Stimulated activated naive CD8-positive, alpha-beta T cell treated with anti-CD3 and anti-CD28 coated beads, Interleukin-15, Interleukin-2, amounts not matched to agents 100 ng/mL and 50 ng/mL, for 24 hours (primary cell): ENCODE data around the gene GPR61.

Source experiments
- H3K27ac Mint-ChIP-seq: one replicate; pipeline ENCODE4 v1.8.0; 2021; ENCODE audit warnings: mild to moderate bottlenecking, mixed read lengths
- H3K27me3 Mint-ChIP-seq: one replicate; pipeline ENCODE4 v1.8.0; 2021; ENCODE audit warnings: mixed read lengths
- H3K36me3 Mint-ChIP-seq: one replicate; pipeline ENCODE4 v1.8.0; 2021; ENCODE audit warnings: low read depth, mixed read lengths
- H3K4me1 Mint-ChIP-seq: one replicate; pipeline ENCODE4 v1.8.0; 2021; ENCODE audit warnings: low read depth, mixed read lengths
- H3K4me3 Mint-ChIP-seq: one replicate; pipeline ENCODE4 v1.8.0; 2021; ENCODE audit warnings: mild to moderate bottlenecking, mixed read lengths
- H3K9me3 Mint-ChIP-seq: one replicate; pipeline ENCODE4 v1.8.0; 2021; ENCODE audit warnings: mixed read lengths

Gene GPR61

GRCh38 chr1:109538827-109539555 lies 681 bp upstream of the GPR61 start:
- H3K9me3 Mint-ChIP-seq, result no peaks in the 10 kb centered on the region
- H3K27me3 Mint-ChIP-seq, result no peaks in the 10 kb centered on the region
- no peak overlapping the region for H3K4me3 Mint-ChIP-seq
- no peak overlapping the region for H3K27ac Mint-ChIP-seq
- H3K4me1 Mint-ChIP-seq, result no peaks in the 10 kb centered on the region
- H3K36me3 Mint-ChIP-seq, result no peaks in the 10 kb centered on the region

DNA sequence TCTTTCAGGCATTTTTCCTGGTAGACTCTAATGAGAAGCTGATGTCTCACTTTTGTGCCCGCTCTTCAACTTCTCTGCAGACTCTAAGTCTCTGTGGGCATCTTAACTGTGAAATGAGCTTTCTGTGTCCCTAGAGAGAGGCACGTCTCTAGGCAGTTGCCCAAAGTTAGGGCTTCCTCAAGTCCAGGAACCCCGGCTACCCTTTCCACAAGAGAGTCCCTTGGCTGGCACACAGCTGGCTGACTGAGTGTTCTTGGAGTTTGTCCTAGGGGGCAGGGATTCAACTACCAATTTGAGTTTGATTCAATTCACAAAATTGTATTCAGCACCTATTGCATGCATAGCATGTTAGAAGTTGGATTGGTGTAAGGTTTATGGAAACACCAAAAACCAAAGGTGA lies 1.4 kb downstream of the GPR61 start:
- Mint-ChIP-seq H3K4me1 (no peaks in the 10 kb centered on the region), H3K9me3 (no peaks in the 10 kb centered on the region), H3K27me3 (no peaks in the 10 kb centered on the region), H3K27ac (no peak overlapping the region), H3K4me3 (no peak overlapping the region), H3K36me3 (no peaks in the 10 kb centered on the region)

DNA sequence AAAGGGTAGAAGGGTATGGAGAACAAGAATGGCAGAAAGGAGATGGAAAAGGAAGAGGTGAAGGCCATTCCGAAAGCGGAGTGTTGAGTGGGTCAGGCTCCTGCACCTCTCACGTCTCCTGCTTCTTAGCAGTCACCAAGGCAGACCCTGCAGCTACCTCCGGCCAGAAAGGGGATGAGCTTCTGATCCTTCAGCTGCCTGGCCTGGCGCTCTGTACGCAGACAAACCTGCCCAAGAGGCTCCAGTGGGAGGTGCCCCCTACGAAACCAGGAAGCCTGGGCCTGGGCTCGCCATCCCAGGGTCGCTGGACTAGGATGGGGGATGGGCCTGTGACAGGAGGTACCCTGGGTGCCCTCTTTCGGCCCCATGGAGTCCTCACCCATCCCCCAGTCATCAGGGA lies 3.0 kb downstream of the GPR61 start:
- H3K4me3 Mint-ChIP-seq, result no peak overlapping the region
- H3K36me3 Mint-ChIP-seq, result no peaks in the 10 kb centered on the region
- H3K27me3 Mint-ChIP-seq, result no peaks in the 10 kb centered on the region
- H3K4me1 Mint-ChIP-seq, result peaks cover 15% of the 10 kb centered on the region
- no peaks in the 10 kb centered on the region for H3K9me3 Mint-ChIP-seq
- H3K27ac Mint-ChIP-seq, result no peak overlapping the region

- Mint-ChIP-seq H3K4me1 (peaks cover 17% of the 10 kb centered on the region), H3K27ac (no peak overlapping the region), H3K4me3 (no peak overlapping the region), H3K27me3 (no peaks in the 10 kb centered on the region), H3K9me3 (no peaks in the 10 kb centered on the region), H3K36me3 (no peaks in the 10 kb centered on the region)
These were observed 3.8 kb downstream of the GPR61 start for GRCh38 chr1:109543283-109543987.

DNA sequence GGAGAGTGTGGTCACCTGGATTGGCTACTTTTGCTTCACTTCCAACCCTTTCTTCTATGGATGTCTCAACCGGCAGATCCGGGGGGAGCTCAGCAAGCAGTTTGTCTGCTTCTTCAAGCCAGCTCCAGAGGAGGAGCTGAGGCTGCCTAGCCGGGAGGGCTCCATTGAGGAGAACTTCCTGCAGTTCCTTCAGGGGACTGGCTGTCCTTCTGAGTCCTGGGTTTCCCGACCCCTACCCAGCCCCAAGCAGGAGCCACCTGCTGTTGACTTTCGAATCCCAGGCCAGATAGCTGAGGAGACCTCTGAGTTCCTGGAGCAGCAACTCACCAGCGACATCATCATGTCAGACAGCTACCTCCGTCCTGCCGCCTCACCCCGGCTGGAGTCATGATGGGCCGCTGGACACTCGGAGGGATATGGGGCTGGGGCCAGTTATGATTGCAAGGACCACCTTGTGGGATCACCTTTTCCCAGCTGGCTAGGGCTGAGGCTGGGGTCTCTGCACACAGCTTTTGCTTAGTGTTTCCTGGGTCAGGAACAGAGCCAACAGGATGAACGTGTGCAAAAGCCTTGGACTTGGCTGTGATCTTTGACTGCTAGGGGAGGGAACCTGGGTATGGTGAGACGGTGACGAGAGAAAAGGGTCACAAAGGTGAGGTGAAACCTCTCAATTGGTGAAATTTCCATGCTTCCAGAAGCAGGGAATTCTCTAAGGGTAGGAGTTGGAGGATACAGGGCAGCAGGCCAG lies 4.5 kb downstream of the GPR61 start:
- Mint-ChIP-seq H3K9me3 (no peaks in the 10 kb centered on the region), H3K36me3 (no peaks in the 10 kb centered on the region), H3K27ac (no peak overlapping the region), H3K4me3 (no peak overlapping the region), H3K27me3 (no peaks in the 10 kb centered on the region), H3K4me1 (peaks cover 21% of the 10 kb centered on the region)

- no peaks in the 10 kb centered on the region for H3K27me3 Mint-ChIP-seq
- peak overlapping the region; percentile 92 for H3K4me3 Mint-ChIP-seq
- H3K4me1 Mint-ChIP-seq, result peaks cover 43% of the 10 kb centered on the region
- H3K36me3 Mint-ChIP-seq, result peaks cover 7% of the 10 kb centered on the region
- H3K27ac Mint-ChIP-seq, result peak overlapping the region; percentile 93
- H3K9me3 Mint-ChIP-seq, result no peaks in the 10 kb centered on the region
These were observed 6.8 kb downstream of the GPR61 start for GRCh38 chr1:109546311-109547109.

- Mint-ChIP-seq H3K36me3 (peaks cover 8% of the 10 kb centered on the region), H3K9me3 (no peaks in the 10 kb centered on the region), H3K4me3 (peak overlapping the region; percentile 92), H3K27me3 (no peaks in the 10 kb centered on the region), H3K4me1 (peaks cover 48% of the 10 kb centered on the region), H3K27ac (peak overlapping the region; percentile 93)
These were observed 8.0 kb downstream of the GPR61 start for GRCh38 chr1:109547463-109548320.

- H3K9me3 Mint-ChIP-seq, result no peaks in the 10 kb centered on the region
- H3K27ac Mint-ChIP-seq, result peak within 1 kb of the TSS; percentile 93
- peaks cover 8% of the 10 kb centered on the region for H3K36me3 Mint-ChIP-seq
- peaks cover 57% of the 10 kb centered on the region for H3K4me1 Mint-ChIP-seq
- peak within 1 kb of the TSS; percentile 92 for H3K4me3 Mint-ChIP-seq
- no peaks in the 10 kb centered on the region for H3K27me3 Mint-ChIP-seq
These were observed 8.9 kb downstream of the GPR61 start, which contains the start of gene GNAI3 for GRCh38 chr1:109548321-109549267. TSS of gene GNAI3 (plus strand) at chr1:109548615. CDS start at chr1:109548721, 106 bp downstream.

- H3K4me1 Mint-ChIP-seq, result peaks cover 84% of the 10 kb centered on the region
- peaks cover 17% of the 10 kb centered on the region for H3K36me3 Mint-ChIP-seq
- H3K9me3 Mint-ChIP-seq, result no peaks in the 10 kb centered on the region
- no peak overlapping the region for H3K4me3 Mint-ChIP-seq
- no peaks in the 10 kb centered on the region for H3K27me3 Mint-ChIP-seq
- H3K27ac Mint-ChIP-seq, result no peak overlapping the region
These were observed 16.9 kb downstream of the GPR61 start for GRCh38 chr1:109556563-109556962.

- Mint-ChIP-seq H3K4me3 (no peak overlapping the region), H3K4me1 (peaks cover 85% of the 10 kb centered on the region), H3K27me3 (no peaks in the 10 kb centered on the region), H3K27ac (no peak overlapping the region), H3K36me3 (peaks cover 17% of the 10 kb centered on the region), H3K9me3 (no peaks in the 10 kb centered on the region)
These were observed 17.8 kb downstream of the GPR61 start for GRCh38 chr1:109557520-109557919.

DNA sequence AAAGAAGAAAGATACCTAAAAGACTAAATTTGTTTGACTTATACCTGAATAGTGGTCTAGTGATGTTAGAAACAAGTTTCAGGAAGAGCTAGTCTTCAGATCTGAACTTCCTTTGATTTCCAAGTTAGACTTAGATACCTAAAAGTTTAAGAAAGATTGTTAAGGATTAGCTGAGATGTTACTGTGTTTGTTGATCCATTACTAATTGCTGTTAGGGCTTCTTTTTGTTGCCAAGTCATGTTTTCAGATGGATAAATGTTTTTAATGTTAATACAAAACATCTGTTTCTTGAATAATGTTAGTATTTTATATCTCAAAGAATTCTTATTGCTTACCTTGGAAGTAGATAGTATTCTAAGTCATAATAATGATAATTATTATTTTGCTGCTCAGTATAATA lies 20.3 kb downstream of the GPR61 start:
- Mint-ChIP-seq H3K27ac (no peak overlapping the region), H3K36me3 (peaks cover 7% of the 10 kb centered on the region), H3K27me3 (no peaks in the 10 kb centered on the region), H3K4me3 (no peak overlapping the region), H3K4me1 (peaks cover 78% of the 10 kb centered on the region), H3K9me3 (no peaks in the 10 kb centered on the region)

DNA sequence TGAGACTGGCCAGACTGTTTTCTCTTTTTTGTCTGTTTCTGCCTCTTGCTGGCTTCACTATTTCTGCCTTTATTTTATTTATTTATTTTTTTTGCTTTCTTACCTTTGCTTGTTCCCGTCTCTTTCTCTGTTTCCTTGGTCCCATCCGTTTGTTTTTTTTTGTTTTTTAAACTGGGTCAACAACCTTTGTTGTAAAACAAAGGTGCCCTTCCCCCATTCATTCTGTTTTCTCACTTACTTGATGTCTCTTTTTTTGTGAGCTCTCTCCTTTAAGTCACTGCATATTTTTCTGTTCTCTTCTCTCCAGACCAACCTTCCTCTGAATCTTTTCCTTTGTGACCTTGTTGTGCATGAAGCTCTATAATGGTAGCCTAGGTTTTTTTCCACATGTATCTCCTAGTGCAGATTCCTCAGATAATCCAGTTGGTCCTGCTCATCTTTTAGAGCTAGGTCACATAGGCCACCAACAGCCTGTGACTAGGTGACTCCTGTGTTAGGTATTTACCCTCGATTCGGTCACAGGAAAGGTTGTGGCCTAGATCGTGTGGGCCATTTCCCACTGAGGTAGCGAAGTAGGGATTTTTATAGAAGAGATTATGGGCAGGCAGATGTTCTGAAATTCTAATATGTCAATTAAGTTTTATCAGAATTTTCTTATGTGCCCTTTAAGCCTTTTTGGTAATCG lies 24.7 kb downstream of the GPR61 start:
- Mint-ChIP-seq H3K4me1 (peaks cover 52% of the 10 kb centered on the region), H3K9me3 (no peaks in the 10 kb centered on the region), H3K27ac (no peak overlapping the region), H3K4me3 (no peak overlapping the region), H3K36me3 (no peaks in the 10 kb centered on the region), H3K27me3 (no peaks in the 10 kb centered on the region)
